ENCODE measurements around the gene ADGRG2. TPM values are rescaled to one million over a fixed set of nuclear protein-coding genes. Genes with fewer than 3 reads are reported as not detected.

ADGRG2 gene
- total RNA-seq, 1 donor from 2014 or later: not detected

DNA sequence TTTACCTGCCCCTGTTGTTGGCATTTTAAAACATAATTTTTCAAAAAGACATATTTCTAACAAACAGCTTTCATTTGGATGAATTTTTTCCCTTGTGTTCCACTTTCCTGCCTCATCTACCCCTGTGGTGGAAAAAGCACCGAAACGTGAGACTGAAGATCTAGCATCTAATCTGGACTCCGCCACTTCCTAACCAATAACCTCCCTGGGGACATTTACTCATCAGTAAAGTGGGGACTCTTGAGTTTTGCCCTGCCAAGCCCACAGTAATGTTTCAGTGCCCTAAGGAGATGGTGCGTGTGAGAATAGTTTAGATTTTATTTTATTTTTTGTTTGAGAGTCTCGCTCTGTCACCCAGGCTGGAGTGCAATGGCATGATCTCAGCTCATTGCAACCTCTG lies 56.7 kb downstream of the ADGRG2 start:
- H3K9me3 Mint-ChIP-seq: no peaks in the 10 kb centered on the region
- no peaks in the 10 kb centered on the region for H3K36me3 Mint-ChIP-seq (ENCODE audit: low read depth)
- intact Hi-C loops (cut with micrococcal nuclease): no loop called here
- H3K27ac Mint-ChIP-seq: no peak overlapping the region
- no peaks in the 10 kb centered on the region for H3K27me3 Mint-ChIP-seq (ENCODE audit: insufficient read depth)
- H3K4me3 Mint-ChIP-seq: no peak overlapping the region
- DNase-seq (ENCODE audit: low spot score): no peak
- H3K4me1 Mint-ChIP-seq (ENCODE audit: low read depth): no peaks in the 10 kb centered on the region

DNA sequence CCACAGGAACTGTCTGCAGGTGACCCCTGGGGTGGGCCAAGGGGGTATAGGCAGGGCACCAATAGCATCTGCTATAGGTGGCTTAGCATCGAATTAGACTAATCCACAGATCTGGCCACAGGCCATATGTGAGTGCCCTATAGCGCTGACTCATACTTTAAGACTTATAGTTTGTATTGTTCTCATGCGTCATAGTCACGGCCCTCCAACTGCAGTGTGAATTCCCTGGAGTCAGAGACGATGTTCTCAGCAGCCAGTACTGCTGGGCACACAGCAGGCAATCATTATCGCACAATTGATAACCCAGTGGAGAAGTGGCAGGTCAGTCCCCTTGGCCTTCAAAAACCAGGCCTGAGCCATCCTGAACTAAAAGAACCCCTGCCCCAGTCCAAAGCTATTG lies 58.1 kb downstream of the ADGRG2 start:
- Mint-ChIP-seq H3K27ac (no peak overlapping the region), H3K4me1 (ENCODE audit: low read depth) (no peaks in the 10 kb centered on the region), H3K36me3 (ENCODE audit: low read depth) (no peaks in the 10 kb centered on the region), H3K9me3 (no peaks in the 10 kb centered on the region), H3K27me3 (ENCODE audit: insufficient read depth) (no peaks in the 10 kb centered on the region), H3K4me3 (no peak overlapping the region)
- intact Hi-C loops (cut with micrococcal nuclease): no loop called here
- no peak for DNase-seq (ENCODE audit: low spot score)

DNA sequence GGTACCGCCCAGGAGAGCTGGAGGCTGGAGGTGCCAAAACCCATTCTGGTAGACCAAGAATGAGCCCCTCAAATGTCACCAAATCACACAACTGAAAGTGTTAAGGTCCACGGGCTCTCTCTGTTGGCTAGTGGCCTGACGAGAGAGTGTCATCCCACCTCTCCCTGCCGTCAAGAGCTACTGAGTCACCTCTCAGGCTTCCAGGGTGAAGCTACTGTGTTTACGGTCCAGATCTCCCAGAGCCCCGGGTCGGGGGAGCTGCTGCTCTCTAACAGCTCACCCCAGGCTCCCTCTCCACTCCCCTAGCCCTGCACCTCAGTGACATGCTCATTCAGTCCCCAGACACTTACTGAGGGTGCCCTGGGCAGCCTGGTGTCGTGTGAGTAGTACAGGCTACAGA lies 59.2 kb downstream of the ADGRG2 start:
- intact Hi-C loops (cut with micrococcal nuclease): no loop called here
- Mint-ChIP-seq H3K27me3 (ENCODE audit: insufficient read depth) (no peaks in the 10 kb centered on the region), H3K4me1 (ENCODE audit: low read depth) (no peaks in the 10 kb centered on the region), H3K4me3 (no peak overlapping the region), H3K27ac (no peak overlapping the region), H3K9me3 (no peaks in the 10 kb centered on the region), H3K36me3 (ENCODE audit: low read depth) (no peaks in the 10 kb centered on the region)
- no peak for DNase-seq (ENCODE audit: low spot score)

DNA sequence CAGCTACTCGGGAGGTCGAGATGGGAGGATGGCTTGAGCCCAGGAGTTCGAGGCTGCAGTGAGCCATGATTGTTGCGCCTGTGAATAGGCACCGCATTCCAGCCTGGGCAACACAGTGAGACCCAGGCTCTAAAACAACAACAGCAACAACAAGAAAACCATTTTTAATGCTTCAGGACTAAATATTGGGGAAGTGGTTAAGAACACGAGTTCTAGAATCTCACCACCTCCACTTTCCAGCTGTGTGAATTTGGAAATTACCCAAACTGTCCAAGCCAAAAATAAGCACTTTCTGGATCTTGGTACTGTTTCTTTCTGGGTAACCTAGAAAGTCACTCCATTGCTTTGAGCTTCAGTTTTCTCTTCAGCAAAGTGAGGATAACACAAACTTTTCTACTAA lies 63.2 kb downstream of the ADGRG2 start:
- Mint-ChIP-seq H3K9me3 (no peaks in the 10 kb centered on the region), H3K4me3 (no peak overlapping the region), H3K36me3 (ENCODE audit: low read depth) (no peaks in the 10 kb centered on the region), H3K27ac (no peak overlapping the region), H3K27me3 (ENCODE audit: insufficient read depth) (no peaks in the 10 kb centered on the region), H3K4me1 (ENCODE audit: low read depth) (no peaks in the 10 kb centered on the region)
- intact Hi-C loops (cut with micrococcal nuclease): no loop called here
- DNase-seq (ENCODE audit: low spot score): no peak

DNA sequence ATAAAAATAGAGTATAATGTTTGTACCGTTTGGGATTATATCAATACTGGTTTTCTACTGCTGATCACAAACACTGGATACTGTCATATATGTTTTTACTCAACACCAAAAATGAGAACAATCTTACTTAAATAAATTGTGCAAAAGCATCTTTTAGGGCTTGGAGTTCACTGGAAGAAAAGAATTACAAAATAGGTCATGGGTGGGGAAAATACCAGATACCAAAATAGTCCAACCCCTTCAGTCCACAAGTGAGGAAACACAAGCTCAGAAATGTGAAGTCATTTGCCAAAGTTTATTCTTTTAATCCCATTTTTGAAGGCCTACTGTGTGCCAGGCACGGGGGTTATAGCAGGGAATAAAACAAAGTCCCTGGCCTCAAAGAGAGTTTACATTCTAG lies 64.4 kb downstream of the ADGRG2 start:
- H3K4me1 Mint-ChIP-seq (ENCODE audit: low read depth): no peaks in the 10 kb centered on the region
- H3K36me3 Mint-ChIP-seq (ENCODE audit: low read depth): no peaks in the 10 kb centered on the region
- H3K27ac Mint-ChIP-seq: no peak overlapping the region
- no peak for DNase-seq (ENCODE audit: low spot score)
- no peak overlapping the region for H3K4me3 Mint-ChIP-seq
- H3K9me3 Mint-ChIP-seq: no peaks in the 10 kb centered on the region
- H3K27me3 Mint-ChIP-seq (ENCODE audit: insufficient read depth): no peaks in the 10 kb centered on the region
- intact Hi-C loops (cut with micrococcal nuclease): no loop called here

DNA sequence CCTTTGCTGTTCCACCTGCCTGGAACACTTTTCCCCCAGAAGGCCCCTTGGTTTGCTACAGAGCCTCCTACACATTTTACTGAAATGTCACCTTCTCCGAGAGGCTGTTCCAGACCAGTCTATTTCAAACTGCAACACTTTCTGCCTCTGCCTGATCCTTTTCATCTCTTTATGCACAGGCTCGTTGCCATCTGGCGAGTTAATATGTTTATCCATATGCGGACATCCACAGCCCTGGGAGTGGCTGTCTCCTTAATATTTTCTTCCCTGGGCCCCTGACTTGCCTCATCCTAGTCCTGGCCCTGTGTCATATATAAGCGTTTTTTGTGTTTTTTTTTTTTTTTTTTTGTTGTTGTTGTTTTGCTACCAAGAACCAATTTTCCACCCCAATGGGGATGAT lies 73.2 kb downstream of the ADGRG2 start:
- Mint-ChIP-seq H3K36me3 (ENCODE audit: low read depth) (no peaks in the 10 kb centered on the region), H3K9me3 (no peaks in the 10 kb centered on the region)
- intact Hi-C loops (cut with micrococcal nuclease): no loop called here

DNA sequence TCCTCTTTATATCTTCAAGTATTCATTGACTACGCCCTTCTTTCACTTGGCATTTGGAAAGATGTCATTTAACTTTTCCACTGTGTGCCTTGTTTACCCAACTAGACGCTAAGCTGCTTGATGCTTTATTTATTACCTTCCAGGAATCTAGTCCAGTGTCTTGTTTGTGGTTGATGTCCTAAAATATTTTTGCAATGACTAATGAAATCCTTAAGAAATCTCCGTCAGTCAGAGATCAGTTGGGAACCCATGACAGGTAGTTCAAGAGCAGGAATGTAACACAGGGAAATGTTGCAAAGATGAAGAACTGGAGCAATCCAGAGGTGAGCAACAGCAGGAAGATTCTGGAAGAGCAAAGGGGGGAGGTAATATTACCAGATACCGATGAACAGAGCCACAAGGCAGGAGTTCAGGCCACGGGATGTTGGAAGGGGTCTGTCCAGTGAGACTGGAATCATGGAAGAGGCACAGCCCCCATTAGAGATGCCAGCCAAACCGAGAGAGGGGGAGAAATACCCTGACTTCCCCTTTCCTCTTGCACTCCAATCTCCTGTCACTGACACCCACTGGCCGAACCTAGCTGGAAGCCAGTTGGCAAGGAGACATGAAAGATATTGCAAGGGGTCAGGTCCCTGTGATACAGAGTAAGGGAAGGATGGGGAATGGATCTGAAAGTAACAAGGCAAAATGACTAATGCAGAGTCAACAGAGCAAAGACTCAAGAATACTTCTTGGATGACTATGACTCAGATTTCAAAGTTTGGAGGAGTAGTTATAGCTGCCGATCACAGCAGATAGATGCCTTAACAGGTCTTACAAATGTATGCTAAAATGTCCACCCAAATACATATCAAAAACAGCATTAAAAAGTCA lies 75.7 kb downstream of the ADGRG2 start:
- intact Hi-C loops (cut with micrococcal nuclease): no loop called here
- Mint-ChIP-seq H3K4me3 (no peak overlapping the region), H3K4me1 (ENCODE audit: low read depth) (no peaks in the 10 kb centered on the region), H3K27me3 (ENCODE audit: insufficient read depth) (no peaks in the 10 kb centered on the region), H3K9me3 (no peaks in the 10 kb centered on the region), H3K27ac (no peak overlapping the region), H3K36me3 (ENCODE audit: low read depth) (no peaks in the 10 kb centered on the region)
- no peak for DNase-seq (ENCODE audit: low spot score)

More for the DNA sequence above, 73.2 kb downstream of the ADGRG2 start:
- Mint-ChIP-seq H3K4me1 (ENCODE audit: low read depth) (no peaks in the 10 kb centered on the region), H3K27ac (no peak overlapping the region), H3K27me3 (ENCODE audit: insufficient read depth) (no peaks in the 10 kb centered on the region), H3K4me3 (no peak overlapping the region)
- DNase-seq (ENCODE audit: low spot score): no peak

DNA sequence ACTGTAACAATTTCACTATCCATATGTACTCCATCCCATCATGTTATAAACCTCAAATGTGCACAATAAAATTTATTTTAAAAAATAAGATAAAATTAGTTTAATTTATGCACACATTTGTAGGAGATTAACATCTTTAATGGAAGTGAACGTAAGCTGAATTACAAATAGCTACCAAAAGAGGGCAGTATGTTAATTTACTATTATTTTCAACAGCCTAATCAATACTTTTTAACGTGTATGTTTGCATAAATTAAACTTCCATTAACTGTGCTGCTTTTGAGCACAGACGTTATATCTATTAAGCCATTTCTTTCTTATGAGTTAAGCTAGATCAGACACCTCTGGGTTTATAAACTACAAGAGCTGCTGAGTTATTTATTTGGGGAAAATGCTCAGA lies 81.9 kb downstream of the ADGRG2 start:
- Mint-ChIP-seq H3K4me3 (no peak overlapping the region), H3K9me3 (no peaks in the 10 kb centered on the region), H3K4me1 (ENCODE audit: low read depth) (no peaks in the 10 kb centered on the region), H3K27me3 (ENCODE audit: insufficient read depth) (no peaks in the 10 kb centered on the region), H3K27ac (no peak overlapping the region), H3K36me3 (ENCODE audit: low read depth) (no peaks in the 10 kb centered on the region)
- DNase-seq (ENCODE audit: low spot score): no peak
- intact Hi-C loops (cut with micrococcal nuclease): no loop called here

DNA sequence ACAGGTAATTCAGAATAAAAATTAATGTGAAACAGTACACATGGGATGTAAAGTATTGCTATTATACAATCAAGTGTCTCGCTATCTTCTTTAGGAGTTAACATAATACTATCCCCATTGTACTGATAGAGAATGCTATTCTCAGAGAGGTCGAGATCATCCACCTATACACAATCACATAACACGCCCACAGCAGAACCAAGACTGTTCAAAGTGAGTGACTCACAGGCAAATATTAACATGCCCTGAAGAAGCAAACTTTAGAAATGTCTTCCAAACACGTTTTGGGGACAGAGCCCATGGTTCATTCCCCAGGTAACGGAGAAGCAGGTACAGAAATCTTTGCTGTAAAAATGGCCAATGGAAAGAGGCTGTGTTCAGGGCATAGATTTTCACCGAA lies 88.2 kb downstream of the ADGRG2 start:
- Mint-ChIP-seq H3K4me1 (ENCODE audit: low read depth) (no peaks in the 10 kb centered on the region), H3K27me3 (ENCODE audit: insufficient read depth) (no peaks in the 10 kb centered on the region), H3K27ac (no peak overlapping the region), H3K36me3 (ENCODE audit: low read depth) (no peaks in the 10 kb centered on the region), H3K4me3 (no peak overlapping the region), H3K9me3 (no peaks in the 10 kb centered on the region)
- DNase-seq (ENCODE audit: low spot score): no peak
- intact Hi-C loops (cut with micrococcal nuclease): no loop called here

DNA sequence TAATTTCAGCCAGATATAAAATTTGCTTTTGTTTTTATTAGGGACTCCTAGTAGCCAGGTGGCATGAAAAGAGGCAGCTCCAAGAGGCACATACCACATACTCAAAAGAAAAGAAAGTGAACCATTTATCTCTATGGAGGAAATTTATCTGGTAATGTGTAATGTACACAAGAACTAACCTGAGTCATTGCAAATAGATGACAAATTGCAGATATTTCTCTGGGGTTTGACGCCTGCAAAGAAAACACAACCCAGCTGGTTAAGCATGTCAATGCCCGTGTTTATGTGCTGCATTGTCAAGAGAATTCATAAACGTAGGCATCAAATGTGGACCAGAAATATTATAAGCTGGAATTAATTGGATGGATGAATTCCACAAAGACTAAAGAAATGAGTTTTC lies 91.5 kb downstream of the ADGRG2 start:
- H3K27ac Mint-ChIP-seq: no peak overlapping the region
- H3K9me3 Mint-ChIP-seq: no peaks in the 10 kb centered on the region
- H3K27me3 Mint-ChIP-seq (ENCODE audit: insufficient read depth): no peaks in the 10 kb centered on the region
- H3K4me3 Mint-ChIP-seq: no peak overlapping the region
- DNase-seq (ENCODE audit: low spot score): no peak
- intact Hi-C loops (cut with micrococcal nuclease): no loop called here
- no peaks in the 10 kb centered on the region for H3K36me3 Mint-ChIP-seq (ENCODE audit: low read depth)
- H3K4me1 Mint-ChIP-seq (ENCODE audit: low read depth): no peaks in the 10 kb centered on the region

DNA sequence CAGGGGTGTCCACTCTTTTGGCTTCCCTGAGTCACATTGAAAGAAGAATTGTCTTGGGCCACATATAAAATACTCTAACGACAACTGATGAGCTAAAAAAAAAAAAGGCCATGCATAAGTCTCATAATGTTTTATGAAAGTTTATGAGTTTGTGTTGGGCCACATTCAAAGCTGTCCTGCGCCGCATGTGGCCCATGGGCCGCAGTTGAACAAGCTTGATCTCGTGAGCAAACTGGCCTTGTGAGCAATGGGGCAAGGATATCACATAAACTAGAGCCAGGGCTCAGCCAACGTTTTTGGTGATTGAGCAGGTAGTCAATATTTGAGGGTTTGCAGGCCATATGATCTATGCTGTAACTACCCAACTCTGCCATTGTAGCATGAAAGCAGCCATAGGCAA lies 93.7 kb downstream of the ADGRG2 start:
- DNase-seq (ENCODE audit: low spot score): no peak
- intact Hi-C loops (cut with micrococcal nuclease): no loop called here
- Mint-ChIP-seq H3K4me3 (no peak overlapping the region), H3K27me3 (ENCODE audit: insufficient read depth) (no peaks in the 10 kb centered on the region), H3K27ac (no peak overlapping the region), H3K4me1 (ENCODE audit: low read depth) (no peaks in the 10 kb centered on the region), H3K36me3 (ENCODE audit: low read depth) (no peaks in the 10 kb centered on the region), H3K9me3 (no peaks in the 10 kb centered on the region)

DNA sequence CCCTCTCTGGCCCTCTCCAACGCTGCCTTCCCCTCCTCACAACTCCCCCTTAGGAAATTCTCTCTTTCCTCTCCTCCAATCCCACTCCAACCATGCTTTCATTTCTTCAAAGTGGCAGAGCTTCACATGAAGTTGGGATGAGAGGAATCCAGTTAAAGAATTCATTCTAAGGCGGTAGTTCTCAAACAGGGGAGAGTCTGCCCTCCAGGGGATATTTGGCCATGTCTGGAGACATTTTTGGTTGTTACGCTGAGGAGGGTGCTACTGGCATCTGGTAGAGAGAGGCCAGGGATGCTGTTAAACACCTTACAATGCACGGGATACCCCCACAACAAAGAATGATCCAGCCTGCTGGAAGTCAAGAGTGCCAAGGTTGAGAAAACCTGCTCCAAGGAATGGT lies 97.9 kb downstream of the ADGRG2 start:
- H3K36me3 Mint-ChIP-seq (ENCODE audit: low read depth): no peaks in the 10 kb centered on the region
- H3K4me3 Mint-ChIP-seq: no peak overlapping the region
- no peak overlapping the region for H3K27ac Mint-ChIP-seq
- H3K9me3 Mint-ChIP-seq: no peaks in the 10 kb centered on the region
- intact Hi-C loops (cut with micrococcal nuclease): no loop called here
- H3K4me1 Mint-ChIP-seq (ENCODE audit: low read depth): no peaks in the 10 kb centered on the region
- no peak for DNase-seq (ENCODE audit: low spot score)
- no peaks in the 10 kb centered on the region for H3K27me3 Mint-ChIP-seq (ENCODE audit: insufficient read depth)

DNA sequence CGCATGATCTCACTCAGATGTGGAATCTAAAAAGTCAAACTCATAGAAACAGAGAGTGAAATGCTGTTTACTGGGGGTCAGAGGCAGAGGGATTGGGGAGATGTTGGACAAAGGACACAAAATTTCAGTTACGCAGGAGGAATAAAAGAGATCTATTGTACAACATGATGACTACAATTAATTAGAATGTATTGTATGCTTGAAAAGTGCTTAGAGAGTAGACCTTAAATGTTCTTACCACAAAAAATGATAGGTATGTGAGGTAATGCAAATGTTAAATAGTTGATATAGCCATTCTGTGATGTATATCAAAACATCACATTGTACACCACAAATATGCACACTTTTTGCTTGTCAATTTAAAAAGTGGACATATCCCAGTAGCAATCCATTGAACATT lies 102.3 kb downstream of the ADGRG2 start:
- no peak for DNase-seq (ENCODE audit: low spot score)
- Mint-ChIP-seq H3K4me3 (no peak overlapping the region), H3K27ac (no peak overlapping the region), H3K27me3 (ENCODE audit: insufficient read depth) (no peaks in the 10 kb centered on the region), H3K36me3 (ENCODE audit: low read depth) (no peaks in the 10 kb centered on the region), H3K9me3 (no peaks in the 10 kb centered on the region), H3K4me1 (ENCODE audit: low read depth) (no peaks in the 10 kb centered on the region)
- intact Hi-C loops (cut with micrococcal nuclease): no loop called here

DNA sequence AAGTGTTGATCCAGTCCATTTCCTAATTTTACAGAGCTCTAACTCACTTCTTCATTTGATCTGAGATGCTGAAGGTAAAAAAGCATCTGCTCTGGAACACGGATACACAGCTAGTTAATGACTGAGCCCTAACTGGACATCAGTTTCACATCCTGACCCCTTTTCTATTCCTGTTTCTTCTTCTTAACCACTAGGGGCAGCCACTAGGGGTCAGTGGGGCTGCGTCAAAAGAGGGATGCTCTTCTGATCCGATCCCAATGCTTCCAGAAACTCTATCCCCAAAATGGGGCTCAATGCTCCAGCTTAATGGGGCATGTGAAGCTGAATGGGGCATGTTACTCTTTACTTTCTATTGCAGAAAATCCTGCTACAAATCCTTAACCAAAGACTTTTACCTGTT lies 105.0 kb downstream of the ADGRG2 start:
- Mint-ChIP-seq H3K4me3 (no peak overlapping the region), H3K4me1 (ENCODE audit: low read depth) (no peaks in the 10 kb centered on the region), H3K36me3 (ENCODE audit: low read depth) (no peaks in the 10 kb centered on the region)

More for the DNA sequence above, 105.0 kb downstream of the ADGRG2 start:
- Mint-ChIP-seq H3K27me3 (ENCODE audit: insufficient read depth) (no peaks in the 10 kb centered on the region), H3K27ac (no peak overlapping the region), H3K9me3 (no peaks in the 10 kb centered on the region)
- intact Hi-C loops (cut with micrococcal nuclease): no loop called here
- DNase-seq (ENCODE audit: low spot score): no peak

All from activated T-helper 1 cell treated with anti-CD3 and anti-CD28 coated beads, Interleukin-12 subunit alpha, Interleukin-12 subunit beta, Interleukin-2, Interleukin-4 antibody, amounts not matched to agents 30 ng/mL and 10 ng/mL and 1 ng/mL, durations not matched to agents 14 hours and 24 hours and 36 hours (primary cell).